GM19455 (cell line): ENCODE data around the gene PRRT1.
"Not testable (repeated sequence)": the region's sequence is repeated elsewhere in the genome, so short reads cannot be mapped to it uniquely, and the experiment has no call there.

ENCODE experiments used
- ATAC-seq: cut with Tn5 transposase; IDR thresholded peaks from one replicate; pipeline ENCODE4 v1.9.1; 2021; ENCODE audit not compliant: unreplicated experiment

Gene PRRT1

DNA sequence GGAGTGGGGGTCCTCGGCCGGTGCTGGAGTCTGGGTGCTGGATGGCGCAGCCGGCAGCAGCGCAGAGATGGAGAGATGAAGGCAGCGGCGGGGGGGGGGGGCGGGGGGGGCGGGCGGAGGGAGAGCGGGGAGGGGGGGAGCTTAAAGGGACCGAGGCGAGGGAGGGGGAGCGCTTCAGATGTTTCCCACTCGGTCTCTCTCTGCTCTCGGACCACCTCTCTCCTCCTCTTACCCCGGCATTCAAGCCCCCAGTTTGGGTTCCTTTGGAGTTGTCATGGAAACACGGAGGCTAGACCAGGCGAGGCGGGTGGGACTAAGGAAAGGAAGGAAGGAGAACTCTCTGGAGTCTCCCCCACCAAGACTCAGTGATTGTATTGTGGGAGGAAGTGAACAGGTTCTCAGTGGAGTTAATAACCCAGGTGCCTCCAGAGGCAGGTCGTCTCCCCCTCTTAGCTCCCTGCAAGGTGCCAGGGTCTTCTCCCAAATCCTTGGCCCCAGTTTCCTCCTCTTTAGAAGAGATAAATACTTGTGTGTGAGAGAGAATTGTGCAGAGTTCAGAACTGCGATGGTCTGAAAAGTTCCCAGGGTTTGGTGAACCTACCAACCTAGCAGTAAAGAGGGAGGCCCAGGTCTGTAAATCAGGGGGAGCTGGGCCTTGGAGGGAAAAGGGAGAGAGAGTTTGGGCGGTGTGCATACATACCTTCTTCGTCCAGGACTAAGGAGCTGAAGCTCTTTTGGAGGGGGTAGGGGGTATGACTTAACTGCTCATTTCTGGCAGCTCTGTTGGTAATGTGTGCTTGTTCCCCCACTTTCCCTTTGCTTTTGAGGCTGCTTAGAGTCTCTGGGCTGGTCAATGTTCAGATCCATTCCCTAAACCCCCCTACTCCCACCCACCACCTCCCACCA lies at the start of gene PRRT1:
Gene PRRT1 (minus strand): TSS at position 77 of the 906 bp plus-strand sequence. CDS start 112 bp downstream, outside the sequence.
- no peak for ATAC-seq

DNA sequence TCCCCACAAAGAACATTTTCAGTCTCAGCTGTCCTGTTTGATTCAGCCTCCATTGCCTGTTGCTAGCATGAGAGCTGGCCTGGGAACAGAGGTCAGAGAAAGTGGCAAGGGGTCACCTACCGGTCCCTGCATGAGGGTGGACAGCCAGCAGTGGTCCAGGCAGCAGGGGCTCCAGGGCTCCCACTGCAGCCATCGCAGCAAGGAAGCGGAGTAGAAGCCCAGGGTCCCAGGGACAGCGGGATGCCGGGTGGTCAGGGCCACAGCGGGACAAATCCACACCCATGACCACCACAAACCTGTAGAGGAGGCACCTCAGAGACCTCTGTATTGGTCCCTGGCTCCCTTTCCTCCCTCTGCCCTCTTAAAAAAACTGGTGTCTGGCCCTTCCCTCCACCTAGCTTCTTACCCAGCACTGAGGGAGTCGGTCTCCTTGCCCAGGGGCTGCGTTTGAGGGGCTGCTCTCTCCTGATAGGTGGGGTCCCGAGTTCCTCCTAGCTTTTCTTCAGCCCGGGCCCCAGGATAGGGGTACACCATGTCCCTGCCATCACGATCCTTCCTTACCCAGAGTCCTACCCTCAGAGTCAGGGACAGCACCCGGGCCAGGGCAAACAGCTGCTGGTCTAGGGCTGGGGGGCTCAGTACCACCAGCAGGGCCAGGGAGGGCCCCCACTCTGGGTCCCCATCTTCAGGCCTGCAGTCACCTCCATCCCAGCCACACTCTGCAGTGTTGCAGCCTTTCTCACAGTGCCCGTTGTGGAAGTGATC lies 49.2 kb upstream of the PRRT1 start:
- ATAC-seq = no peak

DNA sequence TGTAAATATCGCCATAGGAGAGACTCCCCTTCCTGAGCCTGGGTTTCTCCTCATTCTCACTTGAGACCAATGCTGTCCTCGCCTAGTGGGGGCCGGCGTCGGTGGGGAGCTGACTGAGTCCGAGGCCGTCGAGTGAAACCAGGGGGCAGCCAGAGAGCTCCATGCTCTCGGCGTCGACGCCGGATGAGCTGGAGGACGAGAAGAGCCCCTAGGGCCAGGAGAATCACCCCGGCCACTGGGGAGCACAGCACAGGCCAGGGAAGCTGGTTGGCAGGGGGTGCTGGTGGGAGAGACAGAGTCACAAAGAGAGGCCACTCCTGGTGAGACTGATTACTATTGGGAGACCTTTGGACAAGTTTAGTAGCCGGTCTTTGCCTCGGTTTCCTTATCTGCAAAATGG lies 47.1 kb upstream of the PRRT1 start:
- no peak for ATAC-seq

DNA sequence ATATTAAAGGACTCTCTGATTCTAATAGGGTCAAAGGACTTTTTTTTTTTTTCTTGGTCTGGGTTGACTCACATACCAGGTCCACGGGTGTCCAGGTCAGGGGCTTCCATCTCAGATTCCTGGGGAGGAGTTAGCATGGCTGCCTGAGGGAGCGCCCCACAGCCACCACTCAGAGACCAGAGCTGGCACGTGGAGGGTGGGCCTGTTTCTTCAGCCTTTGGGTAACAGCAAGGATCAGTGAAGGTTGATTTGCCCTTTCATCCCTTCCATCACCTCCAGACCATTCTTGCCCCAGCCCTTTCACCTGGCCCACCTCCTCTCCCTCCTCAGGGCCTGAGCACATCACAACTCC lies 46.6 kb upstream of the PRRT1 start:
- ATAC-seq = no peak

DNA sequence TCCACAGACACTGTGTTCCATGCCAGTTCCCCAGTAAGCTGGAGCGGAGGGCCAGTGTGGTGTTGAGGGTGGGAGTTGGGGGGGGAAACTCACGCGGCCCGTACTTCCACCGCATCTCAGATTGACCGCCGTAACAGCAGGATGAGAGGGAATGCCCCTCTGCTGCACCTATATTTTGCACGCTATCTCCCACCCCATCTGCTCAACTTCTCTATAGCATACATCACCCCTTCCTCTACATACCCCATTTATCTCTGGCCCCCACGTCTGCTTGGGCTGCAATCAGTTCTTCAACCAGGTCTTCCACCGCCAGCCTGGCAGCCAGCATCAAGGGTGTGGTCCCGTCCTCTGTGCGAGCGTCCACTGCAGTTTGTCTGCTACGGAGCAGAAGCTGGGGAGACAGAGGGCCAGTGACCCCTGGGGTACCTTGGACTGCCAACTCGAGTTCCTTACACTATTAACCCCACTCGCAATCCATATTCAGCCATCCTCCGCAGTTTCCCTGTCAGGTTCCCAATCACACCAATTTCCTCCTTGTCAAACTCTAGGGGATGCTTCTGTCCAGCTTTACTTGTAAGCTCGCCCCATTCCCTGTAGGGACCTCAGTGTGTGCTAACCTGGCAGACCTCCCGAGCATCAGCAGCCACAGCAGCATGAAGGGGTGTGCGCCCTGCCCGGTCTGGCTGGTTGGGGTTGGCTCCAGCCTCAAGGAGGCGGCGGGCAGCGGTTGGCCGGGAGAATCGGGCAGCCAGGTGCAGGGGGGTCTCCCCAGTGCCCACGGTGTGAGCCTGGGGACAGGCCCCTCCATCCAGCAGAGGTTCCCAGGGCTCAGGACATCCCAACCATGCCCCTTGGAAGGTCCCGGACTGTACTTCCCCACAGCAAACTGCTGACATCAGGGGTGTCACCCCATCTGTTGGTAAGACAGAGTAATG lies 45.2 kb upstream of the PRRT1 start:
- no peak for ATAC-seq

DNA sequence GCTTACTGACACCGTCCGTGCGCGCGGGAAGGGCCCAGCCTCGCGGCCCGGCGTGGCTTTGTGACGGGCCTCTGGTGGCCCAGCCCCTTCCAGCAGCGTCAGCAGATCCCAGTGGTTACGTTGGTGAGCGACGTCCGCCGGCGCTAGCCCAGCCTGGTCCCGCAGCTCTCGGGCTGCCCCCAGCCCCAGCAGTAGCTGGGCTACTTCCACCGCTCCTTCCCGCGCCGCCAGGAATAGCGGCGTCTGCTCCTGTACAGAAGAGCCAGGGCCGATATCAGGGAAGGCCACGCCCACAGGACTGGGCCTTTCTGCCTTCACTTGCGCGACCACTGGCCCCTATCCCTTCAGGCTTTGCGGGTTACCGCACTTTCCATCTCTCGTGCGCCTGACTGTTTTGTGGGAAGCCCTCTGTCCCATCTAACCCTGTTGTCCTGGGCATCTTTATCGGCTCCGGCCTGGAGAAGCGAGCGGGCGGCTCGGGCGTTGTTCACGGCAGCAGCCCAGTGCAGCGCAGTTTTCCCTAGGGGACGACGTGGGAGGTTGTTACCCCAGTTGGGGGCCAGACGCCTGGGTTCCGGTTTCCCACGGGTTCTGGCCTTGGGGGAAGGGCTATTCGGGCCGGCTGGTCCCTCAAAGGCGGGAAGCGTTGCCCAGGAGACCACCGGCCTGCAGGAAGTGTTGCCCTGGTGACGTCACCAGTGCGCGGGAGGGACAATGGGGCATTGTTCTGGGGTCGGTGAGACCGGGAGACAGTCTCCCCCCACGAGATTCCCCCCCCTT lies 44.4 kb upstream of the PRRT1 start:
- ATAC-seq = peak; percentile 70

DNA sequence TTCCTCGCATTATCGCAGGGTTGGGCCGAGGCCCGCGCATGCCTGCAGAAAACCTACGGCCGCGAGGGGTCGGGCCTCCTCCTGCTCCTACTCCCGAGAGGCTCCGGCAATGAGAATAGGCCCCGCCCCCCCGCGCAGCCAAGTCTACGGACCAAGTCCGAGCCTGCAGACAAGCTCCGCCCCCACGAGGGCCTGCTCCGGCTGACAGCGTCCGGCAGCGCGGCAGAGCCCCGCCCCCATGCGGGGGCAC lies 43.8 kb upstream of the PRRT1 start:
- ATAC-seq = peak; percentile 73

DNA sequence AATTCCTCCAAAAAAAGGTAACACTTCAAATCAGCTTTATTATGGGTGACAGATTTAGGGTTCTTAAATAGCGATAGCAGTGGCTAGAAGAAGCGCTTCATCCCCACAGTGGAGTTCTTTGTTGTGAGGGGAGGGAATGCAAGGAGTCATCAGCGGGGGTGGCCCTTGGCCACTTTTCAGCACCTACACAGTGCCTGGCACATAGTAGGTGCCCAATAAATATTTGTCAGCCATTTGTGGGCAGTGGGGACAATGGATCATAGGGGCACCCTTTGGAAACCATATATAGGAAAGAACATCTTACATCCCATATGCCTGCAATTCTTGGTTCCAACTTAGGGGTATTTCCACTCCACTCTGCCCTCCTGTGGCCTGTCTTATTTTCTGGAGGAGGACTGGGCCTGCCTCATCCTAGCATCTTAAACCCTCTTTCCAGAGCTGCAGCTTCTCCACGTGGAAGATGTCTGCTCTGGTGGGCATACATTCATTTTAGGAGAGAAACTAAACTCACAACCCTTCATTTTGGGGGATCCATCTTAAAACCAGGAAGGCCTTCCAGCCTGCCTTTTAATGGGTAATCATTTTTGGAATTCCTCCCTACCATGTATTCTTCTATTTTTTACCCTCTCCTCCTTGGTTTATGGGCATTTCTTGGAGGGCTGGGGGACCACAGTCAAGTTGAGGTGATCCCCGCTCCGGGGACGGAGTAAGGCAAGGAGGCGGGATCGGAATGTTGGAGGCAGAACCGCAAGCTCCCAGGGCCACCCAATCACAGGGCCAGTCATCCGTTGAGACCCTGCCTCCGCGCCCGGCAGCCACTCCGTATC lies 43.3 kb upstream of the PRRT1 start:
- no peak for ATAC-seq

DNA sequence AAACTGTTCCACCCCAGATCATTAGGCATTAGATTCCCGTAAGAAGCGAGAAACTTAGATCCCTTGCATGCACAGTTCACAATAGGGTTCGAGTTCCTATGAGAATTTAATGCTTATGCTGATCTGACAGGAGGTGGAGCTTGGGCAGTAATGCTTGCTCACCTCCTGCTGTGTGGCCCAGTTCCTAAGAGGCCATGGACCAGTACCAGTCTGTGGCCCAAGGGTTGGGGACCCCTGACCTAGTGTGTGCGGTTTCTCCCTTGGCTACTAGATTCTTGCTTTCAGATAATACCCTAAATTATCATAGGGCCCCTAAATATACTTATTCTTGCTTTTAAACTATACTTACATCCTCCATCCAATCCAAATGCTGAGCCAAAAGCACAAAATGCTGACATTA lies 42.6 kb upstream of the PRRT1 start:
- no peak for ATAC-seq

DNA sequence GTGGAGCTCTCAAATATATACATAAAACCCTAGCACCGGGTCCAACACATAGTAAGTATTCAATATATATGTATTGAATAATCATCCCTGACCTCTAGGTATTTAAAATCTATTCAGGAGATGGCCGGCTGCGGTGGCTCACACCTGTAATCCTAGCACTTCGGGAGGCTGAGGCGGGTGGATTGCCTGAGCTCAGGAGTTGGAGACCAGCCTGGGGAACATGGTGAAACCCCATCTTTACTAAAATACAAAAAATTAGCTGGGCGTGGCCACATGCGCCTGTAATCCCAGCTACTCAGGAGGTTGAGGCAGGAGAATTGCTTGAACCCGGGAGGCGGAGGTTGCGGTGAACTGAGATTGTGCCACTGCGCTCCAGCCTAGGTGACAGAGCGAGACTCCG lies 41.4 kb upstream of the PRRT1 start:
- not testable (repeated sequence) for ATAC-seq

DNA sequence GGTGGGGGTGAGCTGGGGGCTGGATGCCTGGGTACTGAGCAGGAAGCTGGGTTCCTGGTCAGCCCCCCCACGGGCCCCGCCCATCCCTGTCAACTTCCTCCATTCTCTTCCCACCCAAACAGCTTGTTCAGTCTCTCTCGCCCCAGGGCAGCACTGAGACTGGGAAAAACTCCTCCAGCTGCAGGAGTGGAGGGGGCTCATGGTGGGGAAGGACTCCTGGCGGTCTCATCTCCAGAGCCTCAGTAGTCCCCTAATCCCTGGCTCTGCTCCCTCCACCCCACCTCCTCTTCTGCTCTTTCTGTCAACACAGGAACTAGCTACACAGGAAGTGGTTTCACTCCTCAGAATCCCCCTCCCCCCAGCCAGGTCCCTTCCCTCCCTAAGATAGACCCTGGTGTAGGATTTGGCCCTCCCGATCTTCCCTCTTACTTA lies 40.9 kb upstream of the PRRT1 start, which contains the start of gene GPSM3:
Gene GPSM3 (minus strand): TSS at position 36 of the 432 bp plus-strand sequence. CDS start 130 bp downstream, outside the sequence.
- no peak for ATAC-seq

DNA sequence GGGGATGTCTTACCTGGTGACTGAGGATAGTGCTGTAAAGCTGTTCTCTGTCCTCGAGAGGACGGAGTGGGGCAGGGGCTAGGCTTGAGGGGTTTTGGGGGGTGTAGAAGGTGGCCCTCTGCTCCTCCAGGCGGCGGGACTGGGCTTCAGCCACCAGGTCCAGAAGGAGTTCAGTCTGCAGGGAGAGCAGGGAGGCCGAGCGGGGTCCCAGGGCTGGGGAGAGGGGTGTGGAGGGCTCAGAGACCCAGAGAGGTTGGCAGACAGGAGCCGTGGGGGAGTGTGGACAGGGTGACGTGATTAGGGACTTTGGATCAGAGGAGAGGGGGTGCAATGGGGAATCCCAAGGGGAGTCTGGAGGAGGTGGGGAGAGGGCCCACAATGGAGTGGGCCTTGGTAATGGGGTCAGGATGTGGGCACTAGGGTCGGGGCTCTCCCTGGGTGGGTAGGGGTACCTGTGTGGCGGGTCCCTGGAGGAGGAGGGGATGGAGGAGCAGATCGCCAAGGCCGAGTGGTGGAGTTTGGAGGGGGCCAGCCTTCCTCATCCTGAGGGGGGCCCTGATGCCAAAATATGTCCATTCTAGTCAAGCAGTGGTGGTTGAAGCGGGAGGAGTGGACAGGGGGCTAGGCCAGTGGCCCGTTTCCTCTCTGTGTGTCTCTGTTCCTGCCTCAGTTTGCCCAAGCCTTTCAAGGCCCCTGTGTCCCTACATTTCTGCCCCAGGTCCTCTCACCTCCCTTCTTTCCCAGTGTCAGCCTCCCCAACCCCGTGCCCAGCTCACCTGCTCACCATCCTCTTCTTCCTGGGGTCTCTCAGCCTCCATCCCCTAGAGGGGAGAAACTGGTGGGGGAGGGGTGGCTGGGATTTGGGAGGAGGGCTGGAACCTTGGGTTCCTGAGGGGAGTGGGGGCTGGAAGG lies 40.2 kb upstream of the PRRT1 start:
- ATAC-seq = no peak

DNA sequence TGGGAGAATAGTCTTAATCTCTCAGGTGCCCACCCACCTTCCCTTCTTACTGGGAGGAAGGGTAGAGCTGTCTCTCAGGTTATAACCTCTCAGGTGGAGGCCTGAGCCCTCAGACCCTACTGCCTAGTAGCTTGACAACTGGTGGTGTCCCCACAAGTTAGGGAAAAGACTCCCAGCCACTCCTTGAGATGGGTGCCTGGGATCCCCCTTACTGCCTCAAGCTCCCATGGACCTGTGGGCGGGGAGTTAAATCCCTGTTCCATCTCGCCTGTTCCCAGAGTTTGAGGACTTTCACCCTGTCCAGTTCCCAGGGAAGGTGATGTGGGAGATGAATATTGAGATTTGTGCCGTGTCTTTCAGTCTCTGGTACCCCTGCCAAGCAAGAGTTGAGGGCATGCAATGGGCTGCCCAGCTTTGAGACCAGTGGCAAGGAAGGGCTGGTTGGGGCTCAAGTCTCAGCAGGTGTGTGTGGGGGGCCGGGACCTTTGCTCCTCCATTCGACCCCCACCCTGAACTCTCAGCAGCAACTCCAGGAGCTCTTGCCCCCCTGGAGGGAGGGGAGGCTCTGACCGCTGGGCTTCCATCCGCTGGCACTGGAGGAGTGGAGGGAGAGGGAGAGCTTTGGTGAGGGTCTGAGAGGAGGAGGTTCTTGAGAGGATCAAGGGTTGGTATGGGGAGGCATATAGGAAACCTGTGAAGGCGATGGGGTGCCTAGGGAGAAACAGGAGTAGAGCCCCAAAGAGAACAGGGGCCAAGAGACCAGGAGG lies 39.4 kb upstream of the PRRT1 start:
- no peak for ATAC-seq

DNA sequence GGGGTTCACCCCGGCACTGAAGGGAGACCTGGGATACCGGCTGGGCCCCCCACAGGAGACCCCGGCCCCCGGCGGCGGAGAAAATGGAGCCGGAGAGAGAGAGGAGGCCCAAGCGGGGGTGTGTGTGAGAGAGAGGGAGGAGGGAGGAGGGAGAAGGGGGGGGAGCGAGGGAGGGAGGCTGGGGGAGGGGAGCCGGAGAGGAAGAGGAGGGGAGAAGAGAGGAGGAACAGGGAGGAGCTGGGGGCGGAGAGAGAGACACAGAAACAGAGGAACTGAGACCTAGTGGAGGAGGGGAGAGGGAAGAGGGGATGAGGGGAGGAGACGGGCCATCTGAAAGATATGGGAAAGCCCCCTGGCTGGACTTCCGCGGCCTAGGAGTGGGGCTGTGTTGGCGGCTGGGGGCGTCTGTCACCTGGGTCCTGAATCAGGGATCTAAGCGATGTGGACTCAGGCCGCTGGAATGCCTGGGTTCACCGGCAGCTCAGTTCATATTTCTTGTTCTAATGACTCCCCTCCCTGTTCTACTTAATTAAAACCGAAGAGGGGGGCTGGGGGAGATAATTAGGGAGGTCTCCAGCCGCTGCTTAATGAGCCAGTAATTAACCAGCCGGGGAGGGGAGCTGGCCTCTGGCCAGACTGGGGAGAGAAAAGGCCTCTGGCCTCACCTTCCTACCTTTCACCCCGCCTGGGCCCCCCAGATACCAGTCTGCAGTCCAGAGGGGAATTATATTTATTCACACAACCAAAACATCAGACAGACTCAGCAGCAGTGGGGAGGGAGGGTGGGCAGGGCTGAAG lies 38.5 kb upstream of the PRRT1 start, which contains the start of gene PBX2:
Gene PBX2 (minus strand): TSS at position 149 of the 798 bp plus-strand sequence. CDS start 287 bp downstream, outside the sequence.
- peak; percentile 44 for ATAC-seq

DNA sequence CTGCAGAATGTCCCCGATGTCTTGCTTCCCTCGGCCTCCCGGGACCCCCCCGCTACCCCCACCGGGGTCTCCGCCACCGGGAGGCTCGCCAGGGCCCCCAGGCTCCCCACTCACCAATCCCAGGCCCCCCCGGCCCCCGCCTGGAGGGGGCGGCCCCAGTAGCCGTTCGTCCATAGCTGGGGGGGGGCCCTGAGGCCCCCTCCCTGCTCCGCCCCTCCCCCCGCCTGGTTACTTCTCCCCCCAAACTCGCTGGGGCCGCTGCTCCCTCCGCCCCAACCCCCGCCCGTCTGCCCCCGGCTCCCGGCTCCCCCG lies 38.0 kb upstream of the PRRT1 start:
- no peak for ATAC-seq

DNA sequence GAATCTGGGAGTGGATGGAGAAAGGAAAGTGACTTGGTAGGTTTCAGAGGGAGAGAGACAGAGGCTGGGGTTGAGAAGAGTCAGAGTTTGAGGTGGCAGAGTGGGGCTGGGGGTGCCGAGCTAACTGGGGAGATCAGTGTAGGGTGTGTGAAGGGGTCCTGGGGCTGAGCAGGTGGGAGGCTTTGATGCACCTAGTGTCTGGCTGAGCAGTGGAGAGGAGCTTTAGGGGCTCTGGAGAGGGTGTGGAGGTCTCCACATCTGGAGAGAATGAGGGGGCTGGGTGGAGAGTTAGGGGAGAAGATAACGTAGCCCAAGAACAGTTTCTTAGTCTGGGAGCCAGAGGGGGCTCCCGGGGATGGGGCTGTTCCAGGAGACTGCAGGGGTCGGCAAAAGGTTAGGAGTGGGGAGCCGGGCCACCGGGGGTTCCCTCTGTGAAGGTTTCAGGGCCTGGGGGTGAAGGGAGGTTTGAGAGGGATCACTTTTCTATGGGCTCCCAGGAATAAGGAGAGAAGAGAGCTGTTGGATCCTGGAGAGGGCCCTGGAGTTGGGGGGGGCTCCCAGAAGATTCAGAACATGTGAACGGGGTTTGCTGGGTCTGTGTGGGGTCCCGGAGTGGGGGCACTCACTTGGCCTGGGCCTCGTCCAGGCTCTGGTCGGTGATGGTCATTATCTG lies 37.5 kb upstream of the PRRT1 start:
- no peak for ATAC-seq
